ENCODE measurements around the gene GALNT14.
"Not testable (repeated sequence)": the region's sequence is repeated elsewhere in the genome, so short reads cannot be mapped to it uniquely, and the experiment has no call there.

GALNT14 gene, protein sequence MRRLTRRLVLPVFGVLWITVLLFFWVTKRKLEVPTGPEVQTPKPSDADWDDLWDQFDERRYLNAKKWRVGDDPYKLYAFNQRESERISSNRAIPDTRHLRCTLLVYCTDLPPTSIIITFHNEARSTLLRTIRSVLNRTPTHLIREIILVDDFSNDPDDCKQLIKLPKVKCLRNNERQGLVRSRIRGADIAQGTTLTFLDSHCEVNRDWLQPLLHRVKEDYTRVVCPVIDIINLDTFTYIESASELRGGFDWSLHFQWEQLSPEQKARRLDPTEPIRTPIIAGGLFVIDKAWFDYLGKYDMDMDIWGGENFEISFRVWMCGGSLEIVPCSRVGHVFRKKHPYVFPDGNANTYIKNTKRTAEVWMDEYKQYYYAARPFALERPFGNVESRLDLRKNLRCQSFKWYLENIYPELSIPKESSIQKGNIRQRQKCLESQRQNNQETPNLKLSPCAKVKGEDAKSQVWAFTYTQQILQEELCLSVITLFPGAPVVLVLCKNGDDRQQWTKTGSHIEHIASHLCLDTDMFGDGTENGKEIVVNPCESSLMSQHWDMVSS

GRCh38 chr2:31138037-31138962 lies at the start of gene GALNT14:
GALNT14 (minus strand) TSS chr2:31138440; CDS start chr2:31138086, 354 bp downstream.
- peak; percentile 73 for DNase-seq

DNA sequence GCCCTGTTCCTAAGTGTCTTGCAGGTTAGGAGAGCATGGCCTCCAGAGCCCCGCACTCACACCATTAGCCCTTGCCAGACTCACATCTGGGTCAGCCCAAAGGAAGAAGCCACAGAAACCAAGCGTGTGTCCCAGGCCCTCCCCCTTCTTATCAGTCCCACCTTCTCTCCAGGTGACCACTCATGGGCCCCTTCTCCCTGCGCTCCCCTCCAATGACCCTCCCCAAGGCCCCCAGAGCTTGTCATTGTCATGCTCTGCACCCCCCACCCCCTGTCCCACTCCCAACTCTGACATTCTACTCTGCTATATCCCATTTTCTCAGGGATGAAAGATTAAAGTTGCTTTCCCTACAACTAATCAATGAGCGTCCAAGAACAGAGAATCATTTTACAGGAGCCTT lies 48.9 kb upstream of the GALNT14 start:
- DNase-seq = no peak

DNA sequence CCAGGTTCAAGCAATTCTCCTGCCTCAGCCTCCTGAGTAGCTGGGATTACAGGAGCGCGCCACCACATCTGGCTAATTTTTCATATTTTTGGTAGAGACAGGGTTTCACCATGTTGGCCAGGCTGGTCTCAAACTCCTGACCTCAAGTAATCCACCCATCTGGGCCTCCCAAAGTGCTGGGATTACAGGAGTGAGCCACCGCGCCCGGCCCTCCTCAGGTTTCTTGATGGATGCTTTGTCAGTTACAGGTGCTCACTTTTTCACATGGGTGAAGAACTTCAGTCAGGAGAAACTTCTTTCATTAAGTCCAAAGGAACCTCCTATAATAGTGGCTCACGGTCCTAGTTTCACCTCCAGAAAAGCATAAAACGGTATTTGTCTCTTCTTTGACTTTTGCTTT lies 45.7 kb upstream of the GALNT14 start:
- DNase-seq = not testable (repeated sequence)

- no peak for DNase-seq
Measured at GRCh38 chr2:31176742-31177141, 38.5 kb upstream of the GALNT14 start.

- no peak for DNase-seq
Measured at GRCh38 chr2:31171142-31171541, 32.9 kb upstream of the GALNT14 start.

DNA sequence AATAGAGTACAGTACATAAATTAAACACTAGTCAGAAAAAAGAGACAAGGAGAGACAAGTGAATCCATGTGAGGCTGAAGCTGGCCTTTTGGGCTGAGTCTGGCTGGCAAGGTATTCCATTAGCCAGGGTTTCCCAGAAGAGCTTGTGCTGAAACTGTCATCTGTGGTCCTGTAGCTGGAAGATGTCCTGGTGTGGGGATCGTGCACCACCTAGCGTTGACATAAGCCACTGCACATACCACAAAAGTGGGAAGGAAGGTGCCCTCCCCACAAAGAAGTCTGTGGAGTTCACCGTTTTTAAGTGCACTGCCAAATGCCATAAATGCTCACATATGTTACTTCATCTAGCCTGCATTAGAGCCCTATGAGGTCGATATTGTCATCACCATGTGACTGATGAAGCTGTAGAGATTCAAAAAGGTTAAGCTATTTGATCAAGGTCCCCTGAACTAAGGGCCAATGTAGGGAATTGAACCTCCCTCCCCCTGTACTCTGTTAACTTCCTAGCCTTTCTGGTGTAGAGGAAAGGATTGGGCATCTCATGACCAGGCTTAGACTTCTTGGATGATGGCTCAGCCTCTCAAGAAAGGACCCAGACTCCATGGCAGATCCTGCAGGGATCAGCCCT lies 31.9 kb upstream of the GALNT14 start:
- peak; percentile 78 for DNase-seq

GRCh38 chr2:31168291-31168690 lies 30.1 kb upstream of the GALNT14 start:
- DNase-seq = no peak

DNA sequence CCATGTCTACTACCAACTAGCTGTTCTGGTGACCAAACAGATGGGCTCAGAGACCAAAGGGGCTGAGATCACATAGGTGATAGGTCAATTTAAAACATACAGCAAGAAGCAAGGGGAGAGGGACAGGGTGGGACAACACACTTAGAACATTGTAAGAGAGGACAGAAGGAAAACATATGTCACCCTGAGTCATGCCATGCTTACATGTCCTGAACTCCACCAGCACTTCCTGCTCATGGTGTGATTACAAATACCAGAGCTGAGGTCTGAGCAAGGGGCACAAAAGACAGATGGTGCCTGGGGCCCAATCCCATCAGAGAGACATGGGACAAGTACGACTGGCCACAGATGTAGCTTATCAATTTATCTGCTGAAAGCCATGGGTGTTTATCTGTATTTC lies 28.7 kb upstream of the GALNT14 start:
- peak; percentile 10 for DNase-seq

DNA sequence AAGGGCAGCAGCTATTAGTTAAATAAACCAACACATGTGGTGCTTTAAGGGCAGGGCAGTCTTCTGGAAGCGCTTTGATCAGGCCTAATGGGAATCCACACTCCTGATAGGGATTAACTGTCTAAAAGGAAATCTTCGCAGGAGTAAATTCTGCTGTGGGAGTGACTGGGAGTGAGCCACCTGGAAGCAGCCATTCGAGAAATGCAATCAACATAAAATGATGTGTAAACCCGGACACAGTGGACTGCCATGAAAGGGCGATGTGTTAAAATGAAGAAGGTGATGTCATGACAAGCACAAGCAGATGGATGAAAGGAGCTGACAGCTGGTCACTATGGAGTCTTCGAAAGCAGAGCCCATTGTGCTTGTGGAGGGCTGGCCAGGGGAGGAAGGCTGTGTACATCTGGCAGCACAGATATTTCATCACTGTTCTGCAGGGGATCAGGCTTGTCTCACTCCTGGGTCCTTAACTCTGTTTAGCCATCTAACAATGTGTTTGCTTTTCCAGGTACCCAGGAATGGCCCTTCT lies 24.8 kb upstream of the GALNT14 start:
- no peak for DNase-seq

DNA sequence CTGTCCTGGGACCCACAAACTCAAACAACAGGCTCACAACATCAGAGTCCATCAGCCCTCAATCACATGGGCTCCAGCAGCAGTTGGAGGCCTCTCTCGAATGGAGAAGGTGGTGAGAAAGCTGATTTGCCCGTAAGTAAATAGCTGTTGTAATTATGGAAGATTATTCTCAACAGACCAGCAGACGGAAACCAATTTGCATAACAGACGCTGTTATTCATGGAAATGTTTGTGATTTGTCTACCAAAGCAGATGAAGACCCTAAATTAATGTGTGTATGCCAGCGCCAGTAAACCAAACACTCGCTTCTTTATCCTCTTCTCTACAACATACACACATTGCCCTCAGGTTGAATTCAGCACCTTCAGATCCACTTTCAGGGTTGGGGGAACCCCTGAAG lies 23.4 kb upstream of the GALNT14 start:
- no peak for DNase-seq

- DNase-seq = no peak
Measured at GRCh38 chr2:31151501-31151900, 13.3 kb upstream of the GALNT14 start.

DNA sequence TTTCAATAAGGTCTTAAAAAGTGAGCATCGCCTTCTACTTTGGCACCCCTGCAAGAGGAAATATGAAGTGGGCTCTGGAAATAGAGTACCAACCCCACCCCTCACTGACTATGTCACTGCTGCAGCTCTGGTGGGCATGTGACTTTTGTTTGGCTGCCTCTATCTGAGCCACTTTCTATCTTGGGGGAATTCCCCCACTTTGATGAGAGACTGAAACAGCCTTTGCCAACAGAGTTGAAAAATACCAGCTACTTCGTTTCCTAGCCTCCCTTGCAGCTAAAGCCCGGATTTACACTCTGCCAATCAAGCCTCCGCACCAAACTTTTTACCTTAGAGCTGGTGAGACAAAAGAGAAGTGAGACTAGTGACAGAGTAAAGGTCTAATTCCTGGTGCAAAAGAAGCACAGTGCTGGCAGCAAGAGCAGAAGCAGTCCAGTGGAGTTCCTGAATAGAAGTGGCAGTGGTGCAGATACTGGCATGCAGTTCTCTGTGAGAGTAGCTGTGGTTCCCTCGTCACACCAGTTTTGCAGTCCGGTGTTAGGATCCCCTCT lies 12.0 kb upstream of the GALNT14 start:
- DNase-seq = no peak

GRCh38 chr2:31148514-31148913 lies 10.3 kb upstream of the GALNT14 start:
- no peak for DNase-seq

GRCh38 chr2:31147645-31148044 lies 9.4 kb upstream of the GALNT14 start:
- no peak for DNase-seq

- DNase-seq = no peak
Measured at GRCh38 chr2:31142110-31142509, 3.9 kb upstream of the GALNT14 start.

GRCh38 chr2:31141443-31142085 lies 3.3 kb upstream of the GALNT14 start:
- no peak for DNase-seq

DNA sequence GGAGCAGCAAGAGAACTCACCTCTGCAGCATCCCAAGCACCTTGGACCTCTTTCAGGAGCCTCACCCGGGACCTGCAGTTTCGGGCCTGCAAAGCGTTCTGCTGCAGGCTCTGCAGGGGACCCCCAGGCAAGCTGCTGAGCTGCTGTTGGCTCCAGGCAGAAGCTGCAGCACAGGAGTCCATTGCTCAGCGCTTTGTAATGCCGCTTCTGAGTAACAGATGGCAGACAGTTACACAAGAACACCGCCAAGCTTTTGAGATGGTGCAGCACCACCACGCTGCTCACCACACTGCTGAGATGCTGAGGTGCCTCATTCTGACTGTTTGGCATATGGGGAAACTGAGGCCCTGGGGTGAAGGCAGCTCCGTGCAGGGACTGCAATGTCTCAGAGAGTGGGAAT lies 1.9 kb upstream of the GALNT14 start:
- peak; percentile 6 for DNase-seq

- DNase-seq = peak; percentile 53
Measured at GRCh38 chr2:31139671-31140070, 1.4 kb upstream of the GALNT14 start.

- DNase-seq = peak; percentile 16
Measured at GRCh38 chr2:31137211-31138036, 816 bp downstream of the GALNT14 start.

- no peak for DNase-seq
Measured at GRCh38 chr2:31136732-31137131, 1.5 kb downstream of the GALNT14 start.

DNA sequence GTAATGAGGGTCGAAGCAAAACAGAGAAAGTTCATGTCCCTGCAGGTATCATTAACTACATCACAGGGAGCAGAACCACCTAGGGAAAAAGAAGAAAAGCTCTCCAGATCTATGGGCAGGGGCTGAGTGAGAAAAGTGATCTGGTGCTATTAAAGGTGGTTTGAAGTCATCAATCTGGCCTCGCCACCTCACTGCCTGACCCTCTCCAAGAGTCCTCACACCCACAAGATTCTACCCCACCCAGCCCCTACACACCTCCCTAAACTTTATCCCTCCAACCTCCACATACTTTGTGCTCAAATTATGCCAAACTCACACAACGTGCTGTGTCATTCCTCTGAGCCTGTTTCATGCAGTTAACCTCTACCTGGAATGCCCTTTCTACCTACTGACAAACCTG lies 2.2 kb downstream of the GALNT14 start:
- DNase-seq = no peak
